ENCODE measurements around the gene P4HA2. TPM values are rescaled to one million over a fixed set of nuclear protein-coding genes. Genes with fewer than 3 reads are reported as not detected.

P4HA2 gene
- total and polyA plus RNA-seq, 2 of the 13 experiments (the other 11 are each of a cell fraction or from before 2014, with no cell fraction given) = 37.7 to 126 TPM

DNA sequence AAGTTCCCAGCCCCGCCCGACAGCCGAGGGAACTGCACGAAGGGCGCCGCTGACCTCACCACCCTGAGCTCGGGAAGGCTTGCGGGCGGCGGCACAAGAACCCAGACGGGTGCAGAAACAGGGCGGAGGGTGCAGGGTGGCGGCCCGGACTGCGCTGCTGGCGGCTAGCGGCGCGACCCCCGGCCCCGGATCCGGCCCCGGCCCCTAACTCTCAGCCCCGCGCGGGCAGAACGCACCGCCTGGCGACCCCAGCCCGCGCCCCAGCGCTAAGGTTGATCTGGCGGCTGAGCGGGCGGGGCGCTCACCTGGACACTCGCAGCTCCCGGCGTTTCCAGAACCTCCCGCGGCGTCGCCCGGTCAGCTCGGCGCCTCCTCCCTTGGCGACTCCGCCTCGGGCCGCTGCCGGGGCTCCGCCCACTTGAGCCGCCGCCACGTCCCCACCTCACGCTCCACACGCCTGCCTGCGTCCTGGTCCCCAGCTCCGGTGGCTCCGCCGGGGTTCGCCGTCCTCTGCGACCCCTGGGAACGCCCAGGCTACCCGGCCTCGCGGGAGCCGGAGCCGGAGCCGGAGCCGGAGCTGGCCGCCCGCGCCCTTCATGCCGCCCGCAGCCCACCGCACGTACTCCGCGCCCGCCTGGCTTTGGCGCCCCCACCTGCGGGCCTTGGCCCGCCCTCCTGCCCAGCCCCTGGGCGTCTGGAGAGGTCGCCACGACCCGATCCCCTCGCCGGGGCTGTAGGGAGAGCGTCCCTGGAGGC, at the start of gene P4HA2 (continued):
- TF ChIP-seq, protein P1, sequence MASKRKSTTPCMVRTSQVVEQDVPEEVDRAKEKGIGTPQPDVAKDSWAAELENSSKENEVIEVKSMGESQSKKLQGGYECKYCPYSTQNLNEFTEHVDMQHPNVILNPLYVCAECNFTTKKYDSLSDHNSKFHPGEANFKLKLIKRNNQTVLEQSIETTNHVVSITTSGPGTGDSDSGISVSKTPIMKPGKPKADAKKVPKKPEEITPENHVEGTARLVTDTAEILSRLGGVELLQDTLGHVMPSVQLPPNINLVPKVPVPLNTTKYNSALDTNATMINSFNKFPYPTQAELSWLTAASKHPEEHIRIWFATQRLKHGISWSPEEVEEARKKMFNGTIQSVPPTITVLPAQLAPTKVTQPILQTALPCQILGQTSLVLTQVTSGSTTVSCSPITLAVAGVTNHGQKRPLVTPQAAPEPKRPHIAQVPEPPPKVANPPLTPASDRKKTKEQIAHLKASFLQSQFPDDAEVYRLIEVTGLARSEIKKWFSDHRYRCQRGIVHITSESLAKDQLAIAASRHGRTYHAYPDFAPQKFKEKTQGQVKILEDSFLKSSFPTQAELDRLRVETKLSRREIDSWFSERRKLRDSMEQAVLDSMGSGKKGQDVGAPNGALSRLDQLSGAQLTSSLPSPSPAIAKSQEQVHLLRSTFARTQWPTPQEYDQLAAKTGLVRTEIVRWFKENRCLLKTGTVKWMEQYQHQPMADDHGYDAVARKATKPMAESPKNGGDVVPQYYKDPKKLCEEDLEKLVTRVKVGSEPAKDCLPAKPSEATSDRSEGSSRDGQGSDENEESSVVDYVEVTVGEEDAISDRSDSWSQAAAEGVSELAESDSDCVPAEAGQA (IDR thresholded peaks at IDR 0.05; ENCODE audit: low read depth) = no peak
- TF ChIP-seq, protein P1 (CRISPR knock-in tag; IDR thresholded peaks at IDR 0.05; ENCODE audit: borderline replicate concordance) = peak; percentile 76
- no peak for TF ChIP-seq GATAD1 (CRISPR knock-in tag; IDR thresholded peaks at IDR 0.05)
- TF ChIP-seq ATF7-NPFF (CRISPR knock-in tag; IDR thresholded peaks at IDR 0.05; ENCODE audit: low read depth) = peak; percentile 52; the same call in 1 of the 2 replicates
- no peak for TF ChIP-seq ZFP62 (CRISPR knock-in tag; IDR thresholded peaks at IDR 0.05)
- TF ChIP-seq, protein P2, sequence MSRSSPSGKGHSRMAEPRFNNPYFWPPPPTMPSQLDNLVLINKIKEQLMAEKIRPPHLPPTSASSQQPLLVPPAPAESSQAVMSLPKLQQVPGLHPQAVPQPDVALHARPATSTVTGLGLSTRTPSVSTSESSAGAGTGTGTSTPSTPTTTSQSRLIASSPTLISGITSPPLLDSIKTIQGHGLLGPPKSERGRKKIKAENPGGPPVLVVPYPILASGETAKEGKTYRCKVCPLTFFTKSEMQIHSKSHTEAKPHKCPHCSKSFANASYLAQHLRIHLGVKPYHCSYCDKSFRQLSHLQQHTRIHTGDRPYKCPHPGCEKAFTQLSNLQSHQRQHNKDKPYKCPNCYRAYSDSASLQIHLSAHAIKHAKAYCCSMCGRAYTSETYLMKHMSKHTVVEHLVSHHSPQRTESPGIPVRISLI (CRISPR knock-in tag; IDR thresholded peaks at IDR 0.05; ENCODE audit: borderline replicate concordance) = no peak; the same call in 1 of the 2 replicates
- TF ChIP-seq NAIF1 (CRISPR knock-in tag; IDR thresholded peaks at IDR 0.05; ENCODE audit: borderline replicate concordance) = no peak; the same call in 1 of the 2 replicates
- TF ChIP-seq ADNP (CRISPR knock-in tag; IDR thresholded peaks at IDR 0.05) = no peak
- TF ChIP-seq IRX3 (CRISPR knock-in tag; IDR thresholded peaks at IDR 0.05; ENCODE audit: borderline replicate concordance, low read depth) = no peak
- TF ChIP-seq, protein P3, sequence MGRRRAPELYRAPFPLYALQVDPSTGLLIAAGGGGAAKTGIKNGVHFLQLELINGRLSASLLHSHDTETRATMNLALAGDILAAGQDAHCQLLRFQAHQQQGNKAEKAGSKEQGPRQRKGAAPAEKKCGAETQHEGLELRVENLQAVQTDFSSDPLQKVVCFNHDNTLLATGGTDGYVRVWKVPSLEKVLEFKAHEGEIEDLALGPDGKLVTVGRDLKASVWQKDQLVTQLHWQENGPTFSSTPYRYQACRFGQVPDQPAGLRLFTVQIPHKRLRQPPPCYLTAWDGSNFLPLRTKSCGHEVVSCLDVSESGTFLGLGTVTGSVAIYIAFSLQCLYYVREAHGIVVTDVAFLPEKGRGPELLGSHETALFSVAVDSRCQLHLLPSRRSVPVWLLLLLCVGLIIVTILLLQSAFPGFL (CRISPR knock-in tag; IDR thresholded peaks at IDR 0.05) = no peak
- TF ChIP-seq RBM22 (optimal IDR thresholded peaks at IDR 0.05; ENCODE audit: low read length) = no peak
- TF ChIP-seq, protein P4, sequence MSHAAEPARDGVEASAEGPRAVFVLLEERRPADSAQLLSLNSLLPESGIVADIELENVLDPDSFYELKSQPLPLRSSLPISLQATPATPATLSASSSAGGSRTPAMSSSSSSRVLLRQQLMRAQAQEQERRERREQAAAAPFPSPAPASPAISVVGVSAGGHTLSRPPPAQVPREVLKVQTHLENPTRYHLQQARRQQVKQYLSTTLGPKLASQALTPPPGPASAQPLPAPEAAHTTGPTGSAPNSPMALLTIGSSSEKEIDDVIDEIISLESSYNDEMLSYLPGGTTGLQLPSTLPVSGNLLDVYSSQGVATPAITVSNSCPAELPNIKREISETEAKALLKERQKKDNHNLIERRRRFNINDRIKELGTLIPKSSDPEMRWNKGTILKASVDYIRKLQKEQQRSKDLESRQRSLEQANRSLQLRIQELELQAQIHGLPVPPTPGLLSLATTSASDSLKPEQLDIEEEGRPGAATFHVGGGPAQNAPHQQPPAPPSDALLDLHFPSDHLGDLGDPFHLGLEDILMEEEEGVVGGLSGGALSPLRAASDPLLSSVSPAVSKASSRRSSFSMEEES (CRISPR knock-in tag; IDR thresholded peaks at IDR 0.05) = no peak
- TF ChIP-seq, protein P5, sequence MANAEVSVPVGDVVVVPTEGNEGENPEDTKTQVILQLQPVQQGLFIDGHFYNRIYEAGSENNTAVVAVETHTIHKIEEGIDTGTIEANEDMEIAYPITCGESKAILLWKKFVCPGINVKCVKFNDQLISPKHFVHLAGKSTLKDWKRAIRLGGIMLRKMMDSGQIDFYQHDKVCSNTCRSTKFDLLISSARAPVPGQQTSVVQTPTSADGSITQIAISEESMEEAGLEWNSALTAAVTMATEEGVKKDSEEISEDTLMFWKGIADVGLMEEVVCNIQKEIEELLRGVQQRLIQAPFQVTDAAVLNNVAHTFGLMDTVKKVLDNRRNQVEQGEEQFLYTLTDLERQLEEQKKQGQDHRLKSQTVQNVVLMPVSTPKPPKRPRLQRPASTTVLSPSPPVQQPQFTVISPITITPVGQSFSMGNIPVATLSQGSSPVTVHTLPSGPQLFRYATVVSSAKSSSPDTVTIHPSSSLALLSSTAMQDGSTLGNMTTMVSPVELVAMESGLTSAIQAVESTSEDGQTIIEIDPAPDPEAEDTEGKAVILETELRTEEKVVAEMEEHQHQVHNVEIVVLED (CRISPR knock-in tag; IDR thresholded peaks at IDR 0.05; ENCODE audit: borderline replicate concordance) = peak; percentile 81
- TF ChIP-seq, protein P6, sequence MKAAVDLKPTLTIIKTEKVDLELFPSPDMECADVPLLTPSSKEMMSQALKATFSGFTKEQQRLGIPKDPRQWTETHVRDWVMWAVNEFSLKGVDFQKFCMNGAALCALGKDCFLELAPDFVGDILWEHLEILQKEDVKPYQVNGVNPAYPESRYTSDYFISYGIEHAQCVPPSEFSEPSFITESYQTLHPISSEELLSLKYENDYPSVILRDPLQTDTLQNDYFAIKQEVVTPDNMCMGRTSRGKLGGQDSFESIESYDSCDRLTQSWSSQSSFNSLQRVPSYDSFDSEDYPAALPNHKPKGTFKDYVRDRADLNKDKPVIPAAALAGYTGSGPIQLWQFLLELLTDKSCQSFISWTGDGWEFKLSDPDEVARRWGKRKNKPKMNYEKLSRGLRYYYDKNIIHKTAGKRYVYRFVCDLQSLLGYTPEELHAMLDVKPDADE (CRISPR knock-in tag; IDR thresholded peaks at IDR 0.05) = no peak; the same call in 1 of the 2 replicates
